SK-N-SH (cell line): ENCODE measurements around the gene CDK6. TPM values are rescaled to one million over a fixed set of nuclear protein-coding genes. Genes with fewer than 3 reads are reported as not detected.

Experiments used
- CTCF ChIA-PET: fragments of 300-600, 350-600 bp; formaldehyde crosslinking; extraction: SDS; loops from one replicate; lab custom pipeline; 2021; lab: Yijun Ruan, JAX
- POLR2A ChIA-PET: fragments of 350-600 bp; sonication (Branson Sonifier 250); formaldehyde crosslinking; extraction: SDS; loops from one replicate; lab custom pipeline; 2020; ENCODE audit warnings: antibody characterized with exemption, inconsistent platforms; lab: Yijun Ruan, JAX
- DNase-seq: peaks from one replicate; pipeline ENCODE4 v3.0.0; 2012
- H2AFZ ChIP-seq: fragments of 200-600 bp; sonication (generic); 2 replicates; pipeline ENCODE4 v1.8.1; 2016; ENCODE audit warnings: antibody characterized with exemption, mild to moderate bottlenecking, low read depth
- H3F3A ChIP-seq: fragments of 200-600 bp; sonication (generic); replicated peaks from 2 replicates; pipeline ENCODE3; 2016; ENCODE audit warnings: antibody characterized with exemption, mild to moderate bottlenecking; ENCODE audit not compliant: insufficient read depth
- H3K27ac ChIP-seq, 2 experiments: fragments of 200-500 bp in 1 of 2; fragments of 200-600 bp in 1 of 2; sonication (Bioruptor generic) in 1 of 2; sonication (generic), shearing (Covaris generic) in 1 of 2; 2 replicates each; pipeline versions ENCODE4 v1.5.1 to v1.6.1; 2014 to 2016; ENCODE audit warnings: low read depth in 2 of 2, inconsistent platforms in 1 of 2, low read length in 1 of 2, mild to moderate bottlenecking in 1 of 2, mixed read lengths in 1 of 2
- H3K27me3 ChIP-seq: fragments of 200-600 bp; sonication (generic), shearing (Covaris generic); 2 replicates; pipeline ENCODE4 v1.6.1; 2016; ENCODE audit warnings: mixed run types; ENCODE audit not compliant: insufficient read depth
- H3K36me3 ChIP-seq, 2 experiments: fragments of 200-500 bp in 1 of 2; fragments of 200-600 bp in 1 of 2; sonication (Bioruptor generic) in 1 of 2; sonication (generic) in 1 of 2; replicated peaks in 1 of 2; 2 replicates each; pipeline versions ENCODE3 to v1.5.1; 2014 to 2016; ENCODE audit warnings: low read length in 1 of 2, mild to moderate bottlenecking in 1 of 2; ENCODE audit not compliant: insufficient read depth in 2 of 2, control insufficient read depth in 1 of 2
- H3K4me1 ChIP-seq, 2 experiments: fragments of 200-500 bp in 1 of 2; fragments of 200-600 bp in 1 of 2; sonication (Bioruptor generic) in 1 of 2; sonication (generic), shearing (Covaris generic) in 1 of 2; 2 replicates each; pipeline versions ENCODE4 v1.5.1 to v1.6.1; 2014 to 2016; ENCODE audit warnings: low read depth in 1 of 2, low read length in 1 of 2, mixed run types in 1 of 2; ENCODE audit not compliant: insufficient read depth in 2 of 2, control insufficient read depth in 1 of 2
- H3K4me2 ChIP-seq: fragments of 200-600 bp; sonication (generic), shearing (Covaris generic); 2 replicates; pipeline ENCODE4 v1.6.1; 2017; ENCODE audit warnings: mixed run types
- H3K4me3 ChIP-seq, 2 experiments: fragments of 200-500 bp in 1 of 2; fragments of 200-600 bp in 1 of 2; sonication (Bioruptor generic) in 1 of 2; sonication (generic), shearing (Covaris generic) in 1 of 2; 2 replicates each; pipeline versions ENCODE4 v1.5.1 to v1.8.1; 2014 to 2016; ENCODE audit warnings: low read depth in 2 of 2, inconsistent platforms in 1 of 2, low read length in 1 of 2, mild to moderate bottlenecking in 1 of 2, mixed read lengths in 1 of 2, moderate library complexity in 1 of 2
- H3K79me2 ChIP-seq: fragments of 200-600 bp; sonication (generic); 2 replicates; pipeline ENCODE4 v1.8.1; 2017; ENCODE audit warnings: mild to moderate bottlenecking; ENCODE audit not compliant: insufficient read depth
- H3K9ac ChIP-seq: fragments of 200-600 bp; sonication (generic); 2 replicates; pipeline ENCODE4 v1.6.1; 2017; ENCODE audit warnings: mixed run types
- H3K9me2 ChIP-seq: fragments of 200-600 bp; sonication (generic); 2 replicates; pipeline ENCODE4 v1.6.1; 2017; ENCODE audit warnings: mixed run types
- H3K9me3 ChIP-seq: fragments of 200-600 bp; sonication (generic); 2 replicates; pipeline ENCODE4 v1.6.1; 2017; ENCODE audit warnings: mixed run types, mild to moderate bottlenecking, moderate library complexity
- H4K20me1 ChIP-seq: fragments of 200-600 bp; sonication (generic); 2 replicates; pipeline ENCODE4 v1.6.1; 2017; ENCODE audit warnings: mild to moderate bottlenecking, mixed run types; ENCODE audit not compliant: insufficient read depth
- CHD2 ChIP-seq: fragments of 150-350 bp; IDR thresholded peaks from 2 replicates; pipeline ENCODE4 v1.6.1; 2018; ENCODE audit warnings: low read length; ENCODE audit not compliant: partially characterized antibody
- CTCF ChIP-seq: fragments of 200-600 bp; sonication (generic); IDR thresholded peaks from 2 replicates; pipeline ENCODE4 v1.6.1; 2017; ENCODE audit warnings: antibody characterized with exemption, mild to moderate bottlenecking, moderate library complexity
- ELF1 ChIP-seq: IDR thresholded peaks from 2 replicates; pipeline ENCODE4 v1.4.0; 2012
- FOXJ3 ChIP-seq: sonication (generic); formaldehyde crosslinking; IDR thresholded peaks from 2 replicates; pipeline ENCODE4 v1.5.1; 2020; ENCODE audit warnings: mild to moderate bottlenecking, missing genetic modification reagents
- GATA2 ChIP-seq: sonication (generic); formaldehyde crosslinking; IDR thresholded peaks from 2 replicates; pipeline ENCODE4 v1.5.0; 2020; ENCODE audit warnings: mild to moderate bottlenecking, missing genetic modification reagents
- MEF2A ChIP-seq: IDR thresholded peaks from 2 replicates; pipeline ENCODE4 v1.4.0; 2012; ENCODE audit warnings: low read depth, borderline replicate concordance
- NFIC ChIP-seq: IDR thresholded peaks from 2 replicates; pipeline ENCODE4 v1.4.0; 2012; ENCODE audit warnings: borderline replicate concordance
- NRF1 ChIP-seq: IDR thresholded peaks from 2 replicates; pipeline ENCODE4 v1.6.1; 2012; ENCODE audit warnings: low read depth, mild to moderate bottlenecking, low read length
- PBX3 ChIP-seq: IDR thresholded peaks from 2 replicates; pipeline ENCODE4; 2012
- POLR2AphosphoS5 ChIP-seq: IDR thresholded peaks from 2 replicates; pipeline ENCODE4 v1.6.1; 2012; ENCODE audit warnings: low read depth, low read length
- RCOR1 ChIP-seq: fragments of 150-350 bp; IDR thresholded peaks from 2 replicates; pipeline ENCODE4 v1.6.1; 2017; ENCODE audit warnings: antibody characterized with exemption, low read length
- RXRA ChIP-seq: IDR thresholded peaks from 2 replicates; pipeline ENCODE4 v1.4.0; 2012; ENCODE audit warnings: low read depth, mild to moderate bottlenecking, borderline replicate concordance
- TAF1 ChIP-seq: IDR thresholded peaks from 2 replicates; pipeline ENCODE4 v1.6.1; 2012; ENCODE audit warnings: low read depth, mild to moderate bottlenecking, low read length, moderate library complexity, borderline replicate concordance
- TEAD4 ChIP-seq: IDR thresholded peaks from 2 replicates; pipeline ENCODE4 v1.4.0; 2012; ENCODE audit warnings: mild to moderate bottlenecking, borderline replicate concordance; ENCODE audit not compliant: insufficient read depth
- USF2 ChIP-seq: fragments of 150-350 bp; IDR thresholded peaks from 2 replicates; pipeline ENCODE4 v1.6.1; 2017; ENCODE audit warnings: antibody characterized with exemption, low read length, low read depth, borderline replicate concordance
- WGBS: methylation state at CpG from one replicate; pipeline ENCODE4 v1.1.6; 2017; ENCODE audit warnings: low lambda C conversion rate; 5-methylcytosine and 5-hydroxymethylcytosine counted together
- polyA plus RNA-seq, 3 experiments: library from polyadenylated mRNA; depleted of rRNA; stranded (reverse); fragments of >200 nt; gene quantifications; 2 replicates each; pipeline ENCODE4 v1.2.3, GENCODE V29; 2012
- TF ChIP-seq, protein P1 (sequence below): IDR thresholded peaks from 2 replicates; pipeline ENCODE4 v1.4.0; 2012; ENCODE audit warnings: low read depth, borderline replicate concordance
- TF ChIP-seq, protein P2 (sequence below): IDR thresholded peaks from 2 replicates; pipeline ENCODE4 v1.4.0; 2012; ENCODE audit warnings: low read depth, borderline replicate concordance
- TF ChIP-seq, protein P3 (sequence below): IDR thresholded peaks from 2 replicates; pipeline ENCODE4 v1.4.0; 2012; ENCODE audit warnings: low read depth
- TF ChIP-seq, protein P4 (sequence below): IDR thresholded peaks from 2 replicates; pipeline ENCODE4 v1.6.1; 2012; ENCODE audit warnings: mild to moderate bottlenecking, low read depth, low read length, moderate library complexity

Gene CDK6
- polyA plus RNA-seq, 1 of the 3 experiments (the other 2 are of a cell fraction) = 30.3 TPM

- H3K9ac ChIP-seq = peak overlapping the region; percentile 72
- H3K27me3 ChIP-seq = no peaks in the 10 kb centered on the region
- peaks cover 85% of the 10 kb centered on the region for H3K79me2 ChIP-seq
- 4% methylated on average over 12 of the region's 12 CpGs for WGBS
- H3K4me1 ChIP-seq = peaks cover 48 to 49% of the 10 kb centered on the region in 2 experiments
- peak overlapping the region; percentile 60 for H3K4me2 ChIP-seq
- no peaks in the 10 kb centered on the region for H3K9me2 ChIP-seq
- peaks cover 64% of the 10 kb centered on the region for H3F3A ChIP-seq
- ChIA-PET POLR2A (interaction anchor here (1.2 to 1.6 kb wide), 2 partner anchors 70 to 135 kb away, joined by 6 to 8 read pairs; no protein-coding TSS in a partner anchor), CTCF (interaction anchor here (0.7 to 7.3 kb wide), 19 partner anchors 12 to 139 kb away, joined by 3 to 89 read pairs (median 3); partner anchors contain the start of gene CDK6)
- no peaks in the 10 kb centered on the region for H4K20me1 ChIP-seq
- peak; percentile 68 for DNase-seq
- H3K36me3 ChIP-seq = peaks cover 6 to 10% of the 10 kb centered on the region in 2 experiments
- peak overlapping the region; percentile 95 for H3K27ac ChIP-seq
- peak overlapping the region; percentile 18 to 49 for H3K4me3 ChIP-seq
- 0 out of 2 replicates have a peak, but pooled peaks cover 4% of the 10 kb centered on the region for H3K9me3 ChIP-seq
- no peak overlapping the region for H2AFZ ChIP-seq
- TF ChIP-seq USF2 (no peak), NRF1 (no peak), RCOR1 (peak; percentile 89), GATA2 (CRISPR knock-in tag) (peak; percentile 82), POLR2AphosphoS5 (peak; percentile 77), RXRA (peak; percentile 70; the same call in 1 of the 2 replicates), ELF1 (peak; percentile 34; the same call in 1 of the 2 replicates), TEAD4 (peak; percentile 97), TAF1 (peak; percentile 15; the same call in 1 of the 2 replicates), CHD2 (peak; percentile 15), CTCF (peak; percentile 32), FOXJ3 (CRISPR knock-in tag) (peak; percentile 72; the same call in 1 of the 2 replicates), MEF2A (peak; percentile 73; the same call in 1 of the 2 replicates), PBX3 (peak; percentile 89), NFIC (peak; percentile 96)
- TF ChIP-seq, protein P1, sequence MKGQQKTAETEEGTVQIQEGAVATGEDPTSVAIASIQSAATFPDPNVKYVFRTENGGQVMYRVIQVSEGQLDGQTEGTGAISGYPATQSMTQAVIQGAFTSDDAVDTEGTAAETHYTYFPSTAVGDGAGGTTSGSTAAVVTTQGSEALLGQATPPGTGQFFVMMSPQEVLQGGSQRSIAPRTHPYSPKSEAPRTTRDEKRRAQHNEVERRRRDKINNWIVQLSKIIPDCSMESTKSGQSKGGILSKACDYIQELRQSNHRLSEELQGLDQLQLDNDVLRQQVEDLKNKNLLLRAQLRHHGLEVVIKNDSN = no peak
- TF ChIP-seq, protein P2, sequence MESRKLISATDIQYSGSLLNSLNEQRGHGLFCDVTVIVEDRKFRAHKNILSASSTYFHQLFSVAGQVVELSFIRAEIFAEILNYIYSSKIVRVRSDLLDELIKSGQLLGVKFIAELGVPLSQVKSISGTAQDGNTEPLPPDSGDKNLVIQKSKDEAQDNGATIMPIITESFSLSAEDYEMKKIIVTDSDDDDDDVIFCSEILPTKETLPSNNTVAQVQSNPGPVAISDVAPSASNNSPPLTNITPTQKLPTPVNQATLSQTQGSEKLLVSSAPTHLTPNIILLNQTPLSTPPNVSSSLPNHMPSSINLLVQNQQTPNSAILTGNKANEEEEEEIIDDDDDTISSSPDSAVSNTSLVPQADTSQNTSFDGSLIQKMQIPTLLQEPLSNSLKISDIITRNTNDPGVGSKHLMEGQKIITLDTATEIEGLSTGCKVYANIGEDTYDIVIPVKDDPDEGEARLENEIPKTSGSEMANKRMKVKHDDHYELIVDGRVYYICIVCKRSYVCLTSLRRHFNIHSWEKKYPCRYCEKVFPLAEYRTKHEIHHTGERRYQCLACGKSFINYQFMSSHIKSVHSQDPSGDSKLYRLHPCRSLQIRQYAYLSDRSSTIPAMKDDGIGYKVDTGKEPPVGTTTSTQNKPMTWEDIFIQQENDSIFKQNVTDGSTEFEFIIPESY = no peak
- TF ChIP-seq, protein P3, sequence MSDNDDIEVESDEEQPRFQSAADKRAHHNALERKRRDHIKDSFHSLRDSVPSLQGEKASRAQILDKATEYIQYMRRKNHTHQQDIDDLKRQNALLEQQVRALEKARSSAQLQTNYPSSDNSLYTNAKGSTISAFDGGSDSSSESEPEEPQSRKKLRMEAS = peak; percentile 80
- TF ChIP-seq, protein P4, sequence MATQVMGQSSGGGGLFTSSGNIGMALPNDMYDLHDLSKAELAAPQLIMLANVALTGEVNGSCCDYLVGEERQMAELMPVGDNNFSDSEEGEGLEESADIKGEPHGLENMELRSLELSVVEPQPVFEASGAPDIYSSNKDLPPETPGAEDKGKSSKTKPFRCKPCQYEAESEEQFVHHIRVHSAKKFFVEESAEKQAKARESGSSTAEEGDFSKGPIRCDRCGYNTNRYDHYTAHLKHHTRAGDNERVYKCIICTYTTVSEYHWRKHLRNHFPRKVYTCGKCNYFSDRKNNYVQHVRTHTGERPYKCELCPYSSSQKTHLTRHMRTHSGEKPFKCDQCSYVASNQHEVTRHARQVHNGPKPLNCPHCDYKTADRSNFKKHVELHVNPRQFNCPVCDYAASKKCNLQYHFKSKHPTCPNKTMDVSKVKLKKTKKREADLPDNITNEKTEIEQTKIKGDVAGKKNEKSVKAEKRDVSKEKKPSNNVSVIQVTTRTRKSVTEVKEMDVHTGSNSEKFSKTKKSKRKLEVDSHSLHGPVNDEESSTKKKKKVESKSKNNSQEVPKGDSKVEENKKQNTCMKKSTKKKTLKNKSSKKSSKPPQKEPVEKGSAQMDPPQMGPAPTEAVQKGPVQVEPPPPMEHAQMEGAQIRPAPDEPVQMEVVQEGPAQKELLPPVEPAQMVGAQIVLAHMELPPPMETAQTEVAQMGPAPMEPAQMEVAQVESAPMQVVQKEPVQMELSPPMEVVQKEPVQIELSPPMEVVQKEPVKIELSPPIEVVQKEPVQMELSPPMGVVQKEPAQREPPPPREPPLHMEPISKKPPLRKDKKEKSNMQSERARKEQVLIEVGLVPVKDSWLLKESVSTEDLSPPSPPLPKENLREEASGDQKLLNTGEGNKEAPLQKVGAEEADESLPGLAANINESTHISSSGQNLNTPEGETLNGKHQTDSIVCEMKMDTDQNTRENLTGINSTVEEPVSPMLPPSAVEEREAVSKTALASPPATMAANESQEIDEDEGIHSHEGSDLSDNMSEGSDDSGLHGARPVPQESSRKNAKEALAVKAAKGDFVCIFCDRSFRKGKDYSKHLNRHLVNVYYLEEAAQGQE = no peak; the same call in 1 of the 2 replicates
These were observed 138.0 kb downstream of the CDK6 start for GRCh38 chr7:92698237-92698841.
